OCI-LY7 (cell line): ENCODE measurements around the gene POLR2I. TPM values are rescaled to one million over a fixed set of nuclear protein-coding genes. Genes with fewer than 3 reads are reported as not detected.

Experiments
- BruUV-seq: library from RNA; stranded (reverse); fragments of 400-500 nt; replicated peaks from 2 replicates; lab custom pipeline; 2021; lab: Mats Ljungman, UMichigan
- CTCF ChIA-PET: fragments of 300-600 bp; sonication (Branson Sonifier 250); formaldehyde crosslinking; loops from one replicate; lab custom pipeline; 2022; ENCODE audit warnings: antibody characterized with exemption; ENCODE audit not compliant: unreplicated experiment; lab: Charles Lee
- POLR2A ChIA-PET: fragments of 300-600 bp; sonication (Branson Sonifier 250); formaldehyde crosslinking; loops from one replicate; lab custom pipeline; 2022; ENCODE audit warnings: antibody characterized with exemption; lab: Charles Lee
- DNase-seq: peaks from one replicate; pipeline ENCODE4 v3.0.0-alpha.2; 2015; ENCODE audit warnings: low spot score
- H2AFZ ChIP-seq: fragments of 200-600 bp; sonication (generic), shearing (Covaris generic); 2 replicates; pipeline ENCODE4 v1.6.1; 2014; ENCODE audit warnings: mild to moderate bottlenecking, antibody characterized with exemption, low read length, moderate library complexity
- H3K27ac ChIP-seq: fragments of 200-600 bp; sonication (generic); 2 replicates; pipeline ENCODE4 v1.5.1; 2014; ENCODE audit warnings: mixed run types, low read depth, mild to moderate bottlenecking, moderate library complexity, low read length, inconsistent platforms; ENCODE audit not compliant: poor library complexity, severe bottlenecking
- H3K36me3 ChIP-seq: fragments of 200-600 bp; sonication (generic); 2 replicates; pipeline ENCODE4 v1.6.1; 2014; ENCODE audit warnings: mild to moderate bottlenecking, antibody characterized with exemption, low read length, moderate library complexity, mixed read lengths; ENCODE audit not compliant: insufficient read depth
- H3K4me1 ChIP-seq: fragments of 200-600 bp; sonication (generic); 2 replicates; pipeline ENCODE4 v1.5.1; 2014; ENCODE audit warnings: mild to moderate bottlenecking, low read length; ENCODE audit not compliant: insufficient read depth, poor library complexity, severe bottlenecking
- H3K4me2 ChIP-seq: fragments of 200-600 bp; sonication (generic); 2 replicates; pipeline ENCODE4 v1.6.1; 2014; ENCODE audit warnings: mild to moderate bottlenecking, low read length
- H3K4me3 ChIP-seq: fragments of 200-600 bp; sonication (generic); 2 replicates; pipeline ENCODE4 v1.5.1; 2014; ENCODE audit warnings: mild to moderate bottlenecking, low read depth, low read length; ENCODE audit not compliant: poor library complexity, severe bottlenecking
- H3K79me2 ChIP-seq: fragments of 200-600 bp; sonication (generic); 2 replicates; pipeline ENCODE4 v1.6.1; 2016; ENCODE audit warnings: low read depth, mild to moderate bottlenecking, low read length, moderate library complexity, mixed read lengths; ENCODE audit not compliant: insufficient read depth
- H3K9me2 ChIP-seq: fragments of 200-600 bp; sonication (generic); 2 replicates; pipeline ENCODE4 v1.6.1; 2016; ENCODE audit warnings: mild to moderate bottlenecking, low read length, mixed read lengths; ENCODE audit not compliant: insufficient read depth
- H3K9me3 ChIP-seq: fragments of 200-600 bp; sonication (generic); 2 replicates; pipeline ENCODE4 v1.6.1; 2014; ENCODE audit warnings: mild to moderate bottlenecking, mixed run types, low read length, mixed read lengths
- H4K20me1 ChIP-seq: fragments of 200-600 bp; sonication (generic); 2 replicates; pipeline ENCODE4 v1.6.1; 2014; ENCODE audit warnings: mild to moderate bottlenecking, antibody characterized with exemption, low read length, moderate library complexity, mixed read lengths; ENCODE audit not compliant: insufficient read depth
- EZH2phosphoT487 ChIP-seq: fragments of 200-600 bp; sonication (generic); IDR thresholded peaks from 2 replicates; pipeline ENCODE4 v1.6.1; 2018; ENCODE audit warnings: low read depth, borderline replicate concordance, mild to moderate bottlenecking, mixed run types, antibody characterized with exemption, low read length, moderate library complexity, mixed read lengths
- intact Hi-C: fragments of 100-400 bp; cut with micrococcal nuclease; formaldehyde crosslinking; loops from one replicate; pipeline ENCODE4 v1.10.0; 2022; ENCODE audit not compliant: unreplicated experiment
- total RNA-seq, 2 experiments: library from RNA; depleted of rRNA in 1 of 2; stranded (reverse); fragments of >200 nt in 1 of 2; shearing (Covaris generic) in 1 of 2; gene quantifications; 2 replicates each; pipeline ENCODE4 v1.2.3, GENCODE V29; 2014 to 2022
- TF ChIP-seq, protein P1 (sequence below): fragments of 200-600 bp; sonication (generic); conservative IDR thresholded peaks from 2 replicates; pipeline ENCODE4 v1.5.1; 2014; ENCODE audit warnings: mild to moderate bottlenecking, antibody characterized with exemption, low read length, moderate library complexity, mixed read lengths

The POLR2I gene
- total RNA-seq, 2 experiments from 2014 or later: 78.6 to 151 TPM

DNA sequence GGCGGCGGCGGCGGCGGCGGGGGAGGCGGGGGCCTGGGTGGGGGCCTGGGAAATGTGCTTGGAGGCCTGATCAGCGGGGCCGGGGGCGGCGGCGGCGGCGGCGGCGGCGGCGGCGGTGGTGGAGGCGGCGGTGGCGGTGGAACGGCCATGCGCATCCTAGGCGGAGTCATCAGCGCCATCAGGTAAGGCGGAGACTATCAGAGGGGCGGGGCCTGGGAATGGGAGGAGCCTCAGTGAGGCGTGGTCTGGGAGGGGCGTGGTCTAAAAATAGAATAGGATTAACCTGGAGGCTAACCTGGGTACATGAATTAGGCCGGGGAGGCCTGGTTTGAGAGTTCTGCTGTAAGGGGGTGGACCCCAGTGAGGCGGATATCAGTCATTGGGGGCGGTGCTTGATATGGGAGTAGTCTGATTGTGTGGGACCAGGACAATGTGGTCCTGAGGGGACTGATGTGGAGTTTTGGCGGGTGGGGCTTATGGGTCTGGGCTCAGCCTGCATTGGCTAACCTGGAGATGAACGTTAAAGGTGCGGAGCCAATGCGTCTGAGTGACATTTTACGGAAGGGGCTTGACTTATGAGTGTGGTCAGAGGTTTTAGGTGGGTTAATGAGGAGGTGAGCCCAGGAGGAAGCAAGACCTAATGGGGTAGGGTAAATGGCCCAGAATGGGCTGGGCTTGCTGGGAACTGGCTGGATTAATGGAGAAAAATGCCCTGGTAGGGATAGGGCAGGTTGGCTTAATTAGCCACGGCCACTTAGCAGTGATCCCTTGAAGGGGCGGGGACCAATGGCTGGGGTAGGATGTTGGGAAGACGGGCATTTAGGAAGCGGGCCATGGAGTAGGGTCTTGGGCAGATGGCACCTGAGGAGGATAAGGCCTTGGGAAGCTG is 26.6 kb upstream of the POLR2I start:
- no TSS peak for BruUV-seq
- H2AFZ ChIP-seq: no peak overlapping the region
- ChIA-PET CTCF (no interaction called here), POLR2A (no interaction called here)
- TF ChIP-seq, protein P1, sequence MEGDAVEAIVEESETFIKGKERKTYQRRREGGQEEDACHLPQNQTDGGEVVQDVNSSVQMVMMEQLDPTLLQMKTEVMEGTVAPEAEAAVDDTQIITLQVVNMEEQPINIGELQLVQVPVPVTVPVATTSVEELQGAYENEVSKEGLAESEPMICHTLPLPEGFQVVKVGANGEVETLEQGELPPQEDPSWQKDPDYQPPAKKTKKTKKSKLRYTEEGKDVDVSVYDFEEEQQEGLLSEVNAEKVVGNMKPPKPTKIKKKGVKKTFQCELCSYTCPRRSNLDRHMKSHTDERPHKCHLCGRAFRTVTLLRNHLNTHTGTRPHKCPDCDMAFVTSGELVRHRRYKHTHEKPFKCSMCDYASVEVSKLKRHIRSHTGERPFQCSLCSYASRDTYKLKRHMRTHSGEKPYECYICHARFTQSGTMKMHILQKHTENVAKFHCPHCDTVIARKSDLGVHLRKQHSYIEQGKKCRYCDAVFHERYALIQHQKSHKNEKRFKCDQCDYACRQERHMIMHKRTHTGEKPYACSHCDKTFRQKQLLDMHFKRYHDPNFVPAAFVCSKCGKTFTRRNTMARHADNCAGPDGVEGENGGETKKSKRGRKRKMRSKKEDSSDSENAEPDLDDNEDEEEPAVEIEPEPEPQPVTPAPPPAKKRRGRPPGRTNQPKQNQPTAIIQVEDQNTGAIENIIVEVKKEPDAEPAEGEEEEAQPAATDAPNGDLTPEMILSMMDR: no peak
- TF ChIP-seq EZH2phosphoT487: no peak
- peak overlapping the region; percentile 73 for H3K4me2 ChIP-seq
- H4K20me1 ChIP-seq: no peaks in the 10 kb centered on the region
- peak overlapping the region; percentile 89 for H3K4me3 ChIP-seq
- intact Hi-C loops: loop anchor here (2.0 kb wide), 1 partner anchor 74 kb away; the partner anchor contains the start of genes ZNF146 and ZNF565
- peaks cover 38% of the 10 kb centered on the region for H3K36me3 ChIP-seq
- no peaks in the 10 kb centered on the region for H3K9me3 ChIP-seq
- peaks cover 9% of the 10 kb centered on the region for H3K4me1 ChIP-seq
- DNase-seq: peak; percentile 89
- peaks cover 18% of the 10 kb centered on the region; the same call in 1 of the 2 replicates for H3K79me2 ChIP-seq
- H3K27ac ChIP-seq: peak overlapping the region; percentile 81
- H3K9me2 ChIP-seq: no peaks in the 10 kb centered on the region

DNA sequence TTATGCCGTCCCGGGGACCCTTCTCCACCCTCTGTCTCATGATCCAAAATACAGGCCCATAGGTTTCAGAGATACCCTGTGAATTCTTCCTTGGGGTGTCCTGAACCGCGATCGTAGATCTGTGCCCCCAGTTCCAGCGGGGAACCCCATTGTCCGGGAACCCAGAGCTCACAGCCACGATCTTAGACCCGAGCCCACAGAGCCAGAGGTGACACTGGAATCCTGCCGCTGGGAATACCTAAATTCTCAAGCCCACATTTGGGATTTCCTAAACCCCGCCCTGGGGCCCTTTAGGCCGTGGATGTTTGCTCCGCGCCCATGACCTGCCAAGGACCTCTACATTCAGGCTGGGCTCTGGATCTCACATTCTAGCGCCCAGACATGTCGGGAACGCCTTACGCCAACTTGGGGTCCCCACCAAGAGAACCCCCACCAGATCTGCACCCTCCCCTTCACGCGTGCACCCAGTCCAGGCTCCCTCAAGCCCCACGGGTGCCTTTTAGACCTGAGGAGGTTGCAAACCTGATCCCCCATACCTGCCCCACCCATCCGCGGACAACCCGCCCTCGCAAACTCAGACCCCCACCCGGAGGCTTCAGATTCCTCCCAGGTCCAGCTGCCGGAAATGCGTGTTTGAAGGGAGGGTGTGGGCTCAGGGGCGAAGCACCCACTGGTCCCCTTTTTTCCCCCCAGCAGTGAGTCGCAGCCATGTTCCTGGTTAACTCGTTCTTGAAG is 25.8 kb upstream of the POLR2I start:
- DNase-seq: peak; percentile 82
- Histone ChIP-seq H3K36me3 (peaks cover 30% of the 10 kb centered on the region), H3K4me3 (peak overlapping the region; percentile 89), H4K20me1 (no peaks in the 10 kb centered on the region), H3K9me2 (no peaks in the 10 kb centered on the region), H3K79me2 (peaks cover 18% of the 10 kb centered on the region; the same call in 1 of the 2 replicates), H3K4me2 (peak overlapping the region; percentile 71), H3K9me3 (no peaks in the 10 kb centered on the region), H2AFZ (peak overlapping the region; percentile 36), H3K4me1 (peaks cover 9% of the 10 kb centered on the region), H3K27ac (peak overlapping the region; percentile 81)
- intact Hi-C loops: loop anchor here (2.0 kb wide), 1 partner anchor 74 kb away; the partner anchor contains the start of genes ZNF146 and ZNF565
- CTCF ChIA-PET: no interaction called here
- POLR2A ChIA-PET: interaction anchor here (1.0 kb wide), 1 partner anchor 10 kb away, joined by 3 read pairs; no protein-coding TSS in a partner anchor
- TSS peak; percentile 78 for BruUV-seq
- TF ChIP-seq, protein P1: no peak
- TF ChIP-seq EZH2phosphoT487: no peak
